ENCODE data around the gene CDR2L.

The CDR2L gene

GRCh38 chr17:74987418-74987908 lies at the start of gene CDR2L:
Gene CDR2L, plus strand, starts transcription at chr17:74987632. Its CDS starts 412 bp downstream, at chr17:74988044.
- peak; percentile 93 to 96 for DNase-seq

- no peak for DNase-seq
These were observed 49.1 kb upstream of the CDR2L start for GRCh38 chr17:74938194-74938950.

GRCh38 chr17:74939534-74939933 lies 47.9 kb upstream of the CDR2L start:
- no peak for DNase-seq

- DNase-seq = no peak
These were observed 46.2 kb upstream of the CDR2L start for GRCh38 chr17:74941128-74941725.

GRCh38 chr17:74943808-74944522 lies 43.5 kb upstream of the CDR2L start:
- DNase-seq = no peak

- DNase-seq = peak in 1 of 2 donors; percentile 29
These were observed 41.9 kb upstream of the CDR2L start for GRCh38 chr17:74945543-74945942.

GRCh38 chr17:74946641-74947040 lies 40.8 kb upstream of the CDR2L start:
- DNase-seq = no peak

GRCh38 chr17:74947041-74947754 lies 40.2 kb upstream of the CDR2L start:
- DNase-seq = no peak

- DNase-seq = no peak
These were observed 37.8 kb upstream of the CDR2L start for GRCh38 chr17:74949455-74950115.

GRCh38 chr17:74950207-74950606 lies 37.2 kb upstream of the CDR2L start:
- no peak for DNase-seq

GRCh38 chr17:74951065-74951464 lies 36.4 kb upstream of the CDR2L start:
- no peak for DNase-seq

GRCh38 chr17:74951680-74952421 lies 35.6 kb upstream of the CDR2L start:
- no peak for DNase-seq

GRCh38 chr17:74952431-74953133 lies 34.9 kb upstream of the CDR2L start:
- no peak for DNase-seq

GRCh38 chr17:74953134-74953687 lies 34.2 kb upstream of the CDR2L start:
- no peak for DNase-seq

GRCh38 chr17:74954115-74954514 lies 33.3 kb upstream of the CDR2L start:
- DNase-seq = no peak

- no peak for DNase-seq
These were observed 32.6 kb upstream of the CDR2L start for GRCh38 chr17:74954665-74955421.

- DNase-seq = no peak
These were observed 31.3 kb upstream of the CDR2L start for GRCh38 chr17:74956093-74956492.

GRCh38 chr17:74957935-74958740 lies 29.3 kb upstream of the CDR2L start:
- DNase-seq = peak; percentile 13 to 92

All from inflammatory macrophage treated with lipopolysaccharide for 1 hour (primary cell).